GM19438 (cell line): ENCODE results near the gene WRAP73.

Experiments
- ATAC-seq: cut with Tn5 transposase; IDR thresholded peaks from one replicate; pipeline ENCODE4 v1.9.1; 2021; ENCODE audit warnings: low read depth; ENCODE audit not compliant: unreplicated experiment

The WRAP73 gene

DNA sequence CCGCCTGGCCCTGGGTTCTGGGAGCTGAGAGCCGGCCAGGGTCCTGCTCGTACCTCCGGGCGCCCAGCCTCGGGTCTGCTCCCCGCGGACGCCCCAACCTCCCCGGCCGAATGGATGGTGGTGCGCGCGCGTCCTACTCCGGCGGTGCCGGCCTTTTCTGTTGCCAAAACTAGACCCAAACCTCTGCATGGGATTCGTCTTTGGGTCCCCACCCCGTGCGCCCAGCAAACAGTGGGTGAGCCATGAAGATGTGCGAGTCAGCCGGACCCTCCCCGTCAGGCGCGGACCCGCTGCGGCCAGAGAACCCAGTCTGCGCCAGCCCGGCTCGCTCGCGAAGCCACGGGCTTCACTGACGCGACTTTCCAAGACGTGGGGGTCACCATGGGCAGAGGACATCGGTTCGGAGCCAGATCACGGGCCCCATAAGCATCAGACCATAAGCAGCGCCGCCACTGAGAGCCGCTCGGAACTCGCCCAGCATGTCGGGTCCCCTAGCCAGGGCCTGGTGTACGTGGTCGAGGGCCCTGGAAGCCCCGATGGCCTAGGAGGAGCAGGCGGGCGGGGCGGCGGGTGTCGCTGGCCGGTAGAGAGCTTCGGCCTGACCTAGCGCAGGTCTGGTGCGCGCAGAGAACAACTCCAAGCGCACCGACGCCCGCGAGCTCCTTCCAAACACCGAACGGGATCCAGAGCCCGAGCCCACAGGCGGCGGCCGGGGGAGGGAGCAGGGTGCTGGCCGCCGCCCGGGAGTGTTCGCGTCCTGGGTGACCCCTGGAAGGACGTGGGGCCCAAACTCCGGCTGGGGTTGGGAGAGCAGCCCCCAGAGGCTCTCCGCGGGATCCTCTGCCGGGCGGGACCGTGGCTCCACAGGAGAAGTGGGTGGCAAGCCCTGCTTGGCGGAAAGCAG, 1.4 kb upstream of the WRAP73 start:
- no peak for ATAC-seq

DNA sequence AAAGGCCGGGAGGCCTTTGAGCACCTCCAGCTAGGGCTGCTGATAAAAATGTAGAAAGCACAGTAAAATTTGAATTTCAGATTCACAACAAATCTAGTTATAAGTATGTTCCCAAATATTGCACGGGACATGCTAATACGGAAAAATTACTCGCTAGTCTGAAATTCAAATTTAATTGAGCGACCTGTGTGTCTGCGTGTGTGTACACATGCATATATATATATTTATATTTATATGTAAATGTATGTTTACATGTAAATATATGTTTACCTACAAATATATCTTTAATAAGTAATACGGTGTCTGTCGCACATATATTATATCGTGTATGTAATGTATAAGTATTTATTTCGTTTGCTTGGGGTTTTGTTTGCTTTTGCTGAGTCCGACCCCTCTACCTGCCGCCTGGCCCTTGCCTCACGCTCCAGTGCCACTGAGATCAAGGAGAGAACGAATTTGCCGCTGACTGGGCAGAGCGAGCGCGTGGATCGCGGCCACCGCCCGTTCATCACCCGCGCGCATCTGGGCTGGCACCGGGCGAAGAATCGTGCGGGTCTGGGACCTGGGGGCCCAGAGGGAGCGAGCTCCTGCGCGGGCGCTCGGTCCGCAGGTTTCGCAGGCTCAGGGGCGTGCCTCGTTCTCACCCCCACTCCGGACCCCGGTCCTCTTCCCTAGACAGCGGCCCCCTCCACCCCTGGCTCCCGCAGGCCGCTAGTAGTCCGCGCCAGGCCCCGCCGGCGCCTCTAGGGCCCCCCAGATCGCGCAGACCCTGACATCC, 534 bp upstream of the WRAP73 start:
- no peak for ATAC-seq

DNA sequence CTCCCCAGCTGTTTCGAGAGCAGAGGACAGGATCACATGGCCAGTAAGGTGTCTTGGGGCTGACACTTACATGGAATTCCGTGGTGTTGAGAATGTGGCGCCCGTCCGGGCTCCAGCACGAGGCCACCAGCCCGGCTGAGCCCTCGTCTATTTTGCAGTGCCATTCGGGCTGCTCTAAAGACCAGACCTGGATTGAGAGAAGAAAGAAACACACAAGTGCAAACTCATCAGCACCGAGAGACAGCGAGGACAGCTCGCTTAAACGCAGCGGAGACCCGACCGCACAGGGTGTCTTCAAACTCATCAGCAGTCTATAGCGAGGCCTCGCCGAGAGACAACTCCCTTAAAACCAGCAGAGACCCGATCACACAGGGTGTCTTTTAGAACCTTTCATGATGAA, 3.3 kb downstream of the WRAP73 start:
- no peak for ATAC-seq

DNA sequence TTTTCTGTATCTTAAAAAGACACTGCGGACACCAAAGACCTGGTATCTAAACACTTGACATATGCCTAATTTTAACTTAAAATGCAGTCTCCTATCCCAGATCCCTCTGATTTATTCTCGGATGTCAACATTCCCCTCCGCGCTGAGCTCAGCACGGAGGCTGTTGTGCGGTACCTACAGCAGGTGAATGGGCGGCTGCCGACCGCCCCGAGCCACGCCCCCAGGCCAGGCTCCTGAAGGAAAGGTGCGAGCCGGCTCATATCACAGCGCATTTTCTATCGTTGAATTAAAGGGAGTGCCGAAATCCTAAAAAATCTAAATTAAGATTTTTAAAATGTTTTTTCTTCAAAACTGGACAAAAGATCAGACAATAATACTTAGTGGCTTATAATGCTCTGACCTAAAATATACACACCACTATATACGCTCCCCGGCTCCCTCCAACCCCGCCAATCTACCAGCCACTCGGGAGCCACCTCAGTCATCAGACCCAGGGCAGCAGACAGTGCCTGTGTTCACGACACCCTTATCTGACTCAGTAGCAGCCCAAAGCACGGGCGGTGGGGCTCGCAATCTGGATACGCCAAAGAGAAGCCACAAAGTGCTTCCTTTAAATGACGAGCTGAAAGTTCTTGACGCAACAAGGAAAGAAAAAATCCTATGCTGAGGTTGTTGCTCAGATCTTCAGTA, 4.1 kb downstream of the WRAP73 start:
- no peak for ATAC-seq

DNA sequence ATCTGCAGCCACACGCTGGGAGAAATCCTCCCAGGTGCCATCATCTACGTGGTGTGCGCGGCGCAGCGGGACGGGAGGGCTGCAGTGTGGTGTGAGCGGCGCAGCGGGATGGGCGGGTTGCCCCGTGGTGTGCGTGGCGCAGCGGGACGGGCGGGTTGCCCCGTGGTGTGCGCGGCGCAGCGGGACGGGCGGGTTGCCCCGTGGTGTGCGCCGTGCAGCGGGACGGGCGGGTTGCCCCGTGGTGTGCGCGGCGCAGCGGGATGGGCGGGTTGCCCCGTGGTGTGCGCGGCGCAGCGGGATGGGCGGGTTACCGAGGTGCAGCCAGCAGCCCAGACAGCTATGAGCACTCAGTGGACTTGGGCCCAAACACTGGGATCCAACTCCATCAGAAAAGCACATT, 4.7 kb downstream of the WRAP73 start:
- no peak for ATAC-seq

DNA sequence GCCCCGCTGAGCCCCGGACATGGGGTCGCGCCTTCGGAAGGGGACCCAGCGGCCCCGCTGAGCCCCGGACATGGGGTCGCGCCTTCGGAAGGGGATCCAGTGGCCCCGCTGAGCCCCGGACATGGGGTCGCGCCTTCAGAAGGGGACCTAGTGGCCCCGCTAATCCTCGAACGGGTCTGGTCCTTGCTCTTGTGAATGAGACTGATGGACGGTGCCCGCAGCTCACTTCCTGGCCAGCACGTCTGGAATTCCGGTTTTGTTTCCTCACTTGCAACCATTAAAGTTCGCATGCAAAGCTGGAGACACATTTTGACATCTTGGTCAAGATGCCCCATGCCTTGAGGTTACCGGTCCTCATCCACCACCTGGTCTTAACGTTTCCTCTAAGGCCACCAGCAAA, 5.6 kb downstream of the WRAP73 start:
- ATAC-seq, result no peak

DNA sequence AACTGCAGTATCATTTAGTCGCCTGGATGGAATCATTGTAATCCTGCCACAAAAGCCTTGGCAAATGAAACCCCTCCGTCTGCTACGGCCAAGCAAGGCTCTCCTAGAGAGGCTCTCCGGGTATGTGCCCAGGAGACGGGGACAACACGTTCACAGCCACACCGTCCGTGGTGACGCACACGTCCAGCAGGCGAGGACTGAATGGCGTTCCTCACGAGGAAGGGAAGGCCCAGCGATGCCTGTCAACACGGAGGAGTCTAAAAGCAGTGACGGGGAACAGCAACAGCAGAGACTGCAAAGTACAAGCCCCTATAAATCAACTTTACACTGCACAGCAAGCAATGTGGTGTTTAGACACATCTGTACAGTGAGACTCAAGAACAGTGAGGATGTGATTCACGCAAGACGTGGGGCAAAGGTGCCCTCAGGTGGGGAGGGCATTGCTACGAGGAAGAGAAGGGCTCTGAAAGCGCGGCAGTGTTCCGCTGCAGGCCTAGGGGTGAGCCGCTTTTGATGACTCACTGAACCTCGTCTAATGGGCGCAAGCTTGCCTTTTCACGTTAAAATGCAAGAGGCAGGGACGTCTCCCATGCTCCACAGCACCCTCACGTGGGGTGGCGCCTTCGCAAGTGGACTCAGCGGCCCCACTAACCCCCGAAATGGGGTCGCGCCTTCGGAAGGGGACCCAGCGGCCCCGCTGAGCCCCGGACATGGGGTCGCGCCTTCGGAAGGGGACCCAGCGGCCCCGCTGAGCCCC, 6.8 kb downstream of the WRAP73 start:
- ATAC-seq, result no peak

DNA sequence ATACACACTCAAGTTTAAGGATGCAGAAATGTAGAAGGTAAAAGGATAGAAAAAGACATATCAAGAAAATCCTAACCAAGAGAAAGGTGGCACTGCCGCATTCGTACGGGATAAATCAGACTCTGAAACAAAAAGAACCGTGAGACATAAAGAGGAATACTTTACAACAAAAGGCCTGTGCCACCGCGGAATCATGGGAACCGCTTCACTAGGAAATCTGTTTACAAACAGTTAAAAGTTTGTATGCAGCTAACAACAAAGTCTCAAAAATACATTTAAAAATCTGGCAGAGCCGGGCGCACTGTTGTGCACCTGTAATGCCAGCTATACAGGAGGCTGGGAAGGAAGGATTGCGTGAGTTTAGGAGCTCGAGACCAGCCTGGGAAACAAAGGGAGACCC, 8.1 kb downstream of the WRAP73 start:
- ATAC-seq, result no peak

DNA sequence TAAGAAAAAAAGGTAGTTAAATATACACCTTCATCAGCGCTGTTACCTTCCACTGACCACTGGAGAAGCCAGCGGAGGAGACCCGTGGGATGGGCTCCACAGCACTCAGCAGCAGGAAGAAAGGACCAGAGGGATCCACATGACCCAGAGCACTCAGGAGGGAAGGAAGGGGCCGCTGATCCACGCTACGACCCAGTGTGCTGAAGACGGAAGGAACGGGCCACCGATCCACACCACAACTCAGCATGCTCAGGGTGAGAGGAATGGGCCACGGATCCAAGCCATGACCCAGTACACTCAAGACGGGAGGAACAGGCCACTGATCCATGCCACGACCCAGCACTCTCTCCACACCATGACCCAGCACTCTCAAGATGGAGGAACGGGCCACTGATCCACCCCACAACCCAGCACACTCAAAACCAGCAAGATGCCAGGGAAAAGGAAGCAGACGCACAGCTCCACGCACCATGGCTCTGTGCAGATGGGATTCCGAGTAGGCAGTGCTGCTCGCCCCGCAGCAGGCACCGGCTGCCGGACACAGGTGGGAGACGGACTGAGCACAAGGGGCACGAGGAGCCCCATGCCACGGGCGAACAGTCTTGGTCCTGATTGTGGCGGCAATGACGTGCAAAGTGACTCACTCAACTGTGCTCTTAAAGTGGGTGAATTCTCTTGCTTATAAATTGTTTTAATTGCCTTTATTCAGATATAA, 8.7 kb downstream of the WRAP73 start:
- ATAC-seq, result no peak

DNA sequence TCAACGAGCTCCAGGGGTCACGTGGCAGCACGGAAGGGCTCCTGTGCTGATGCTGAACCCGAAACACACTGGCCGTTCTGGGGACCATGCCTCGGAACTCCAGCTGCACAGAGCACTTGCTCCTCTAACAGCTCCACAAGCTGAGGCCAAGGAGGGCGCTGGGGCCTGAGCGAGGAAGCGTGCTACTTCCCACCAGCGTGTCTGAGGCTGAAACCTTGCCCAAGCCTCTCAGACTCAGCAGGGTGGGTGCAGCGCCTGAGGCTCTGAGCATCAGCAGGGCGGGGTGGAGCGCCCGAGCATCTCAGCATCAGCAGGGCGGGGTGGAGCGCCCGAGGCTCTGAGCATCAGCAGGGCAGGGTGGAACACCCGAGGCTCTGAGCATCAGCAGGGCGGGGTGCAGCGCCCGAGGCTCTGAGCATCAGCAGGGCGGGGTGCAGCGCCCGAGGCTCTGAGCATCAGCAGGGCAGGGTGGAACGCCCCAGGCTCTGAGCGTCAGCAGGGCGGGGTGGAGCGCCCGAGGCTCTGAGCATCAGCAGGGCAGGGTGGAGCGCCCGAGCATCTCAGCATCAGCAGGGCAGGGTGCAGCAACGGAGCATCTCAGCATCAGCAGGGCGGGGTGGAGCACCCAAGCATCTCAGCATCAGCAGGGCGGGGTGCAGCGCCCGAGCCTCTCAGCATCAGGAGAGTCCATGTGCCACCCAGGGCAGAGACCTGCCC, 9.6 kb downstream of the WRAP73 start:
- ATAC-seq, result no peak

DNA sequence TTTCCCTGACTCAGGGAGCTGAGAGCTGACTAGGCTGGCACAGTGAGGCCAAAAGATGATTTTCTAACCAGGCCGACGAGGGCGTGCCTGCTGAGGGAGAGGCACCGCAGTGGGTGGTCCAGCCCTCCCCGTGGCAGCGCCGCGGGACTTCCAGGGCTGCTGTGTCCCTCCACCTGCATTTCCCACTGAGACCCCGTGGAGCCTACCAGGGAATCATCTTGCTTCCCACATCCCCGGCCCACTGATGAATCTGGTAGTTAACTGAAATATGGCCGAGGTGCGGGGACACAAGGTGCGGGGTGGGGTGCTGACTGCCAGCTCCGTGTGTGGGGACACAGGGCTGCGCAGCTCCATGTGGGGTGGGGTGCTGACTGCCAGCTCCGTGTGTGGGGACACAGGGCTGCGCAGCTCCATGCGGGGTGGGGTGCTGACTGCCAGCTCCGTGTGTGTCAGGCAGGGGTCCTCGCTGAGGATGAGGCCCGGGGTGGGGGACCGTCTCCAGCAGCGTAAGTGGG, 10.4 kb downstream of the WRAP73 start:
- no peak for ATAC-seq

DNA sequence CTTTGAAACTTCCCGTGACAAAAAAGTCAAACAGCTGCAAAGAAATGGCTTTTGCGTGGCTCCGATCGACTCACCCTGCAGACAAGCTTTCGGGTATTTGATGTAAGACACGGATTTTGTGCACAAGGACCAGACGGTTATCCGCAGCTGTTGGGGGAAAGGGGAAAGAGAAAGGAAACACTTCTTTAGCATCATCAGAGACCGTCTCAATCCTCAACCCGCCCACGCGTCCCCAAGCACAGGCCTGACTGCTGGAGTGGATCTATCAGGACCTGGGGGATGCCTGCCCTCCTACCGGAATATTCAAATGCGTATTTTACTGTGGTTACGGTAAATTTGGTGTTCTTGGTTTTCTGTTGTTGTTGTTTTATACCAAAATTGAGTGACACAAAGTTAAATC, 11.2 kb downstream of the WRAP73 start:
- ATAC-seq, result no peak

DNA sequence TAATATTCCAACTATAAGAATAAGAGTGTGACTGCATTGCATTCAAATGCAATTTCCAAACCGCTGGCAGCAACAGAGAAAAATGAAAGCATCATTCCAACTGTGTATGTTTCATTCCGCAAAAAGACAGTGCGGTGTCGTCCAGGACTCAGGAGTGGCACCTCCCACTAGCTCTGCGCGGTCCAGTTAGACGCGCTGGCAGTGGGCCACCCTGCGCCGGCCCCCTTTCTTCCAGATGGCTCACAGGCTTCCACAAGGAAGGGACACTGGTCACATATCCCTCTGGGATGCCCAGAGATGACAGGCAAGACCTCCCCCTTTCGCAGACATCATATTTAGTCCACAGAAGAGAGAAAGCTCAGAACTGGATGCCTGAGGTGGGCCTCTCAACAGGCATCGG, 11.9 kb downstream of the WRAP73 start:
- no peak for ATAC-seq

DNA sequence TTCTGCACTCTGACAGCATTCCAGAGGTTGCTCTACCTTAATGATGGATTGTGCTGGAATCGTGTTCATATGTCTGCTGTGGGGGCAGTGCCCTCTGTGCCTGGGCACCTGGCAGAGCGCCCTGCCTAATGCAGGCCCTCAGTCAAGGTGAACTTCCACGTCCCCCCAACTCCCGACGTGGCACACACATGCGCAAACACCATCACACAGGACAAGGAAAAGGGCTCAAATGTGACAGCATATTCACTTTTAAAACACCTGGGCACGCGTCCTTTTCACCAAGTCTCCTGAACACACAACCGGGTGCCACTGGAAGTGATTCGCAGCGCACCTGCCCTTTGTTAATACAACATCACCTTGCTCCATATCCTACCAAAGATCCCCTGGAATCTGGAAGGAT, 13.4 kb downstream of the WRAP73 start:
- ATAC-seq, result no peak

DNA sequence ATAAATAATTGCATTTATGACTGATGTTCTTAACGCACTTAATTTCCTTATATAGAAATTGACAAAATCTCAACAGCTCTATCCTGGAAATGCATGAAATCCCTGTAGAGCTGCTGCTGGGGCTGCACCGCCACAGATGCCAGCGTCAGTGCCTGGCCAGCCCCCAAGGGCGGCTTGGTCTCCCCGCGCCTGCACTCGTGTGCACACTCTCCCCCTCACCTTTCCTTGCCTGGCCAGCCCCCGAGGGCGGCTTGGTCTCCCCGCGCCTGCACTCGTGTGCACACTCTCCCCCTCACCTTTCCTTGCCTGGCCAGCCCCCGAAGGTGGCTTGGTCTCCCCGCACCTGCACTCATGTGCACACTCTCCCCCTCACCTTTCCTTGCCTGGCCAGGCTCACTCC, 13.8 kb downstream of the WRAP73 start:
- no peak for ATAC-seq

DNA sequence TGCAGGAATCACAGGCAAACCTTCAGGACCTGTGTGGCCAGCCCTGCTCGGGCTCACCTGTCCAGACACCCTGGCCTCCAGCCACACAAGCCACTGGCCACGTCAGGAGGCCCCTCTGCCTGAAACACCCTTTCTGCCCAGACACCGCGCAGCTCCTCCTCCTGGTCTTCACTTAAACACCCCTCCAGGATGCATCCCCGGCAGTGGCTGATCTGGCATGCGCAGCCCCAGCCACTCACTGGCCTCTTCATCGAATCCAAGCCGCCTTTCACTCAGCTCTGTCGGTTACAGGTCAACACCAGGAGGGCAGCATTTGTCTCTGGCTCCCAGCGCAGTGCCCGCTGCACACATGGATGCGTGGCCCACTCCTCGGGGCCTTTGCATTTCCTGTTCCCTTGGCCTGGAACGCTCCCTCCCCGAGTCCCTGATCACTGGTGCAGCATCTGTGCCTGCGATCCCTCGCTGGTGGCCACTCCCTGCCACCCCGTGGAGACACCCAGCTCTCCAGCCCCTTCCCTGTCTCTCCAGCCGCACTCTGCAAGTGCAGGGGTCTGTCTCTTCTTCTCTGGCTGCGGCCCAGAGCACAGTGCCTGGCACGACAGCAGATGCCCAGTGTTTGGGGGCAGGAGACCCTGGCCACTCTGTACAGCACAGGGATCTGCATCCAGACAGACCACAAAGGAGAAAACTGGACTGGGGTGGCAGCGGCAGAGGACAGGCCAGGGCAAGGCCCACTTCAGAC, 15.7 kb downstream of the WRAP73 start:
- no peak for ATAC-seq

DNA sequence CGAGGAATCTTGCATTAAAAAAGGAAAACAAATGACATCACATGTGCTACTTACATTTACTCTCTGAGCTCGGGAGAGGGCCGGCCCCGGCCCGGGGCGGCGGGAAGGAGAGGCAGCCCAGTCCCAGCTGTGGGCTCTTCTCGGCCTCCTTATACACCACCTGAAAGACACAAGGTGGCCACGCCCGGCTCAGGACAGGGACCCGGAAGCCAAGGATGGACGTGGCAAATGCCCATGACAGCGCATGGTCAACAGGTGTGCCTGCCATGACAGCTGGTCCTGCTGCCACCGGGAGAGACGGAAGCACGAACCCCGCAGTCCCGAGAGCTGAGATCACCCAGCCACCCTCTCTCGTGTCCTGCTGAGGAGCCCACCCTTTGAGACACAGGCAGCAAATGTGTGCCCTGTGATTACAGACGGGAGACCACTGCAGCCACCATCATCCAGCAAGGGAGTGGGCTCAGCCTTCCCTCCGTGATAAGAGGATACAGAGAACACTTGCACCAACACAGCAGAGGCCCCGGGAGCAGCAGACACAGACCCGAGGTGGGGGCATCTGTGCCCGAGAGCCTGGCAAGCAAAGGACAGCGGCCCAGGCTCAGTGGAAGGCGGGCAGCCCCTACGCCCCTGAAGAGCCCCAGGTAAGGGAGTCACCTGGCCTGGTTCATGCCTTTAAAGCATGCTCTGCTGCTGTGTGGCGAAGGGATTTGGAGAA, 16.4 kb downstream of the WRAP73 start:
- ATAC-seq, result no peak
